IPS-18c (cell line): ENCODE measurements around the gene FANCE.
"Not testable (repeated sequence)": the region's sequence is repeated elsewhere in the genome, so short reads cannot be mapped to it uniquely, and the experiment has no call there.

Experiments used
- H3K4me3 ChIP-seq: 2 replicates; pipeline ENCODE4 v1.7.0; 2013; ENCODE audit warnings: low read depth, mild to moderate bottlenecking, low read length, moderate library complexity; ENCODE audit not compliant: insufficient read depth
- H3K9me3 ChIP-seq: one replicate; pipeline ENCODE4 v1.6.1; 2013; ENCODE audit warnings: mild to moderate bottlenecking, low read length, moderate library complexity; ENCODE audit not compliant: control insufficient read depth, insufficient read depth

The FANCE gene

DNA sequence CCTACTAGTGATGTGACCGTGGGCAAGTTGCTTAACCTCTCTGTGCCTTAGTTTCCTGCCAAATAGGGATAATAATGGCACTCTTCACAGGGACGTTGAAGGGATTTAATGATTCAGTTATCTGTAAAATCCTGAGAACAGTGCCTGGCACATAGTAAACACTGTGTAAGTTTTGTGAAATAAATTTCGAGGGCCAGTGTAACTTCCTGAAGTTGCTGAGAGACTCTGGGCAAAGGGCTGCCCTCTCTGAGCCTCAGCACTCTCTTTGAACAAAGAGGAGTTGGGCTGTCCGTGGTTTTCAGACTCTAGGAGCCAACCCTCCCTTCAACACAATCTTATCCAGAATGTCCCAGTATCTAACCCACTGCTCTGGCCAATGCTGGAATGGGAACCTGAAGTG is 47.2 kb downstream of the FANCE start:
- Histone ChIP-seq H3K4me3 (no peak overlapping the region), H3K9me3 (peaks cover 2% of the 10 kb centered on the region)

DNA sequence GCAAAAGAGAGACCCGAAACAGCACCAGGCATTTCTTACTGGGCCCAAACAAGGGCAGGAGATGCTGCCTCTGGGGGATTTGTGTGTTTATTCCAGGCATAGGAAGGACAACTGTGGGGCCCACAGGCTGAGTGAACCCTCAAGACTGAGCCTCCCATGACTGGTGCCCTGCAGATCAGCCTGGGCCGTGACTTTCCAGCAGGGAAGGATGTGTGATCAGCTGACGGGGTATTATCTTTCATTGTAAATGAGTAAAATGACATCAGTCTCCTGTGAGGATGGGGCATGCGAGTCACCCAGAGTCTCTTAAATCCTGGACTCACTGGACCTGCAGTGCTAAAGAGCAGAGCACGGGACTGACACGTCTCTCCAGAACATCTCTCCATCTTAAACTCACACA is 48.6 kb downstream of the FANCE start:
- Histone ChIP-seq H3K4me3 (no peak overlapping the region), H3K9me3 (peaks cover 2% of the 10 kb centered on the region)

DNA sequence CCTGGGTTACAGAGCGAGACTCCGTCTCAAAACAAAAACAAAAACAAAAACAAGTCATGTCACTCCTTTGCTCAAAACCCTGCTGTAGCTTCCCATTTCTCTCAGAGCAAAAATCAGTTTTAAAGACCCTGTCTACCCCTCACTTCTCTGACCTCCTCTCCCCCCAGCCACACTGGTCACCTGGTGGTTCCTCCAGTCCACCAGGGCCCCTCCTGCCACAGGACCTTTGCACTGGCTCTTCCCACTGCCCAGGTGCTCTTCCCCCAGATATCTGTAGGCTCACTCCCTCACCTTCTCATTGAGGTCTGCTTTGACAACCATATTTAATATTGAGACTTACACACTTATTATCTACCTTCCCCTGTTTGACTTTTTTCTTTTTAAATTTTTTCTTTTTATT is 49.6 kb downstream of the FANCE start:
- H3K4me3 ChIP-seq, result no peak overlapping the region
- no peaks in the 10 kb centered on the region for H3K9me3 ChIP-seq

DNA sequence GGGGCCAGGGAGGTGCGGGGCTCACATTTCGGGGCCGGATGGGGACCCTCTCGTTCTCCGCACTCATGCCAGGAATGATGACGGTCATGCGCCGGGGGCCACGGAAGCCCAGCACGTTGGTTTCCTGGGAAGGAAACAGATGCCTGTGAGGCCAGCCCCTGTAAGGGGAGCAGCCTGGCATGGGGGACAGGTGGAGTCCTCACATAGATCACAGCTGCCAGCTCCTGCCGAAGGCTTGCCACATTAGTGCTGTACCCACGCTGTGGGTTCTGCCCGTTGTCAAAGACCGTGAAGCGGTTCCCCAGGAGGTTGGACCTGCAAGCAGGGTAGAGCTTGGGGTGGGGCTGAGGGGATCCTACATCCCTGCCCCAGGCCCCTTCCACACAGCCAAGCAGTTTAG is 51.4 kb downstream of the FANCE start:
- H3K4me3 ChIP-seq, result no peak overlapping the region
- no peaks in the 10 kb centered on the region for H3K9me3 ChIP-seq

DNA sequence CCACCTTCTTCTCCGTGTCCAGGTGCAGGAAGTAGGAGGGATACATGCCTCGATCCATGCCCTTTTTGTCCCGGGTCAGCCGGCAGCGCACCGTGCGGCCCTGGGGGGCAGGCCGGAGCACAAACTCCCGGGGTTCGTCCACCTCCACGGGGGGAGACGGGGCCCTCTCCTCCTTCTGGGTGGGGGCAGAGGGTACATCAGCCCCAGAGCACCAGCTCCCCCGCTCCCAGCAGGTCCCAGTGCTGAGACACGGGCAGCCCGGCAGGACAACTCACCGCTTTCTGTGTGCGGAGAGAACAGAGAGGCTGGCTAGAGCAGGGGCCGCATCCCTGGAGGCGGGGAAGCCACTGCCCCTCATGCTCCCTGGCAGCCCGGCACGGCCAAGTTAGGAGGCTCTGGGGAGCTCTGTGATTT is 53.9 kb downstream of the FANCE start:
- H3K4me3 ChIP-seq, result no peak overlapping the region
- no peaks in the 10 kb centered on the region for H3K9me3 ChIP-seq

DNA sequence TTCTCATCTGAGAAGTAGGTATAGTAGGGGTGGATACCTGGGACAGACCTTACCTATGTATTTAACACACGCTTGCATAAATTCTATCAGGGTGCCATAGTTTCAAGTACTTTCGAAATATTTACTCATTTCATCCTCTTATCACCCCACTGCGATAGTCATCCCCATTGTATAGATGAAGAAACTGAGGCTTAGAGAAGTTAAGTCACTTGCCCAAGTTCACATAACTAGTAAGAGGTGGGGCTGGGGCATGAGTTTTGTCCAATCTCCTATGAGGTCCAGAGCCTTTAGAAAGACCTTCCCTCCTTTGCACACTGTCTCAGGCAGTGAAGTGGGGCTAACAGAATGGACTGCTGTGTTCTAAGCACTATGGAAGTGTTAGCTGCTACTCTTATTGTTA is 54.4 kb downstream of the FANCE start:
- no peaks in the 10 kb centered on the region for H3K9me3 ChIP-seq
- H3K4me3 ChIP-seq, result no peak overlapping the region

DNA sequence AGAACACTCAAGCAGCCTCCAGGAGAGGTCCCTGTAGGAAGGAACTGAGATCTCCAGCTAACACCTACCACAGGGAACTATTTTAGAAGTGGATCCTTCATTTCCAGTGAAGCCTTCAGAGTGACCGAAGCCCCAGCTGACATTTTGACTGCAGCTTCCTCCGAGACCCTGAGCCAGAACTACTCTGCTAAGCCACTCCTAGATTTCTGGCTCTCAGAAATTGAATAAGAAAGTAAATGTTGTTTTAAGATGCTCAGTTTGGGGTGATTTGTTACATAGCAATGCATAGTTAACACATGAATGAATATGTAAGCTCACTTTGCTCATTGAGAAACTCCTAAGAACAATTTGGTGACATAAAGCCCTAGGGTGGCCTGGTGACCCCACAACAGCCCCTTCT is 55.1 kb downstream of the FANCE start:
- Histone ChIP-seq H3K9me3 (no peaks in the 10 kb centered on the region), H3K4me3 (no peak overlapping the region)

DNA sequence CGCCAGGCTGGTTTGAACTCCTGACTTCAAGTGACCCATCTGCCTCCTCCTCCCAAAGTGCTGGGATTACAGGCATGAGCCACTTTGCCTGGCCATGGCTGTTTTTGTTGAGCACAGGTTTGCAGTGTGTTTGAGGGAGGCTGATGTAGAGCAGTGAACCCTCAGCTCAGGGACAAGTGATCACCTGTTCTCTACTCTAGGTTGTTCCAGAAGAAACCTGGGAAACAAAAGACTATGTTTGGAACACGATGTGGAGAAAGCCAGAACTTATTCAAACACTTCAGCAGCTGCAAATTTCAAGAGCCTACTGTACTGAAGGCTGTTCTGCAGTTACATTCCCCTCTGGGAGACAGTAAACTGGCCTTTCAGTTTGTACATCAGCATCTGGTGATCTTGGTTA is 55.9 kb downstream of the FANCE start:
- no peak overlapping the region for H3K4me3 ChIP-seq

DNA sequence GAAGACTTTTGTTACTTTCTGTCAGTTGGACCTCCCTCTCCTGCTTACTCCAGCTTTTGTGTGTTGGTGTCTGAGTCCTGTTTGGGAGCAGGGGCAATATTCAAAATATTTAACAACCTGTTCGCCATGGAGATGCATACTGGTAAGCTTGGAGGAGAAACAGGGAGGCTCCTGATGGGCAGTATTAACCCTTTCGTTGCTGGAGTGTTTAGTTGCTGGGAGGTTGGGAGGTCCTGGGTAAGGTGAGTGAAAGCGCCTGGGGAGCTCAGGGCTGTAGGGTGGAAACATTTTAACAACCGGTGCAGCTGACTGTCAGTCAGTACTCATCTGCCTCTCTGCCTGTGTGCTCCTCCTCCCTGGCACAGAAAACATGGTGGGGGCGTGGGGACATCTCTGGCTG is 56.4 kb downstream of the FANCE start:
- H3K4me3 ChIP-seq, result no peak overlapping the region
- H3K9me3 ChIP-seq, result no peaks in the 10 kb centered on the region

More for the DNA sequence above, 55.9 kb downstream of the FANCE start:
- no peaks in the 10 kb centered on the region for H3K9me3 ChIP-seq

DNA sequence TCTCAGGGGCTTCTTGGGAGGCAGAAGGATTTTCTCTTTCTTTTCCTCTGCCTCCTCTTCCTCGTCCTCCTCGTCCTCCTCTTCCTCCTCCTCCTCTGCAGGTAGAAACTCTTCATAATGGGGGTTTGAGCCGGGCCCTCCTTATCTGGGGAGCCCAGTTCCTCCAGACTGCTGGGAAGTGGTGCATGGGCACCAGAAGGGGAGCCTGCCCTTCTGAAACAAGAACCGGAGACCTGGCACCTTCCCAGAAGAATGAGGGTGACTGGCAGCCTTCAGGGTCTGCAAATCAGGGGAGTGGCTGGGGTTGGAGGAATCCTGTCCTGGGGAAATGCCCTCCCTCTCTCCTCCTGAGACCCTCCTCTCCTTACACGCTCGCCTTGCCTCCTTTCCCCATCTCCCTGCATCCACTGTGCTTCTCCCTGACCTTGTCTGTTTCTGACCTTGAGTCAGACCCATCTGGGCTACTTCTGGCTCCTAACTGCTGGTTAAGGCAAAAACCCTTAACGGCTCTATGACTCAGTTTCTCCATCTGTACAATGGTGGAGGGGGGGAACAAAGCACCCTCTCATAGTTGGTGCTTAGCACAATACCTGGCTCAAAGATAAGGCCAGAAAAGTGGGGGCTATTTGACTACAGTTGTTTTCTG is 58.9 kb downstream of the FANCE start:
- H3K4me3 ChIP-seq, result peak overlapping the region; percentile 43
- H3K9me3 ChIP-seq, result no peaks in the 10 kb centered on the region

DNA sequence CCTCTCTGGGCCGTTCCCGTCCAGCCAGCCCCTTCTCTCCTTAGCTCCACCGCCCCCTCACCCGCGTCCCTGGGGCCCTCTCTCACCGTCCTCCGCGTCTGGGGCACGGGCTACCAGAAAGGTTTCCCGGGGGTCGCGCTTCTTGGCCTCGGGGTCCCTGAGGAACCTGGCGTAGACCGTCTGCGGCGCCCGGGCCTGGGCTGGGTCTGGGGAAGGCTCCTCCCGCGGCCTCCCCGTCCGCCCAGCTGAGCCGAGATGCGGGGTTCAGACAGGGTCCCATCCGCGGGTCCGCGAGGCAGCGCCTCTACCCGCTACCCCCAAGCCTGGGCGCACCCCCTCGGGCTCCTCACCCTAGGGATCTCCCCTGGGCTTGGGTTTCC is 59.4 kb downstream of the FANCE start:
- H3K9me3 ChIP-seq, result no peaks in the 10 kb centered on the region
- peak overlapping the region; percentile 43; the same call in 1 of the 2 replicates for H3K4me3 ChIP-seq

DNA sequence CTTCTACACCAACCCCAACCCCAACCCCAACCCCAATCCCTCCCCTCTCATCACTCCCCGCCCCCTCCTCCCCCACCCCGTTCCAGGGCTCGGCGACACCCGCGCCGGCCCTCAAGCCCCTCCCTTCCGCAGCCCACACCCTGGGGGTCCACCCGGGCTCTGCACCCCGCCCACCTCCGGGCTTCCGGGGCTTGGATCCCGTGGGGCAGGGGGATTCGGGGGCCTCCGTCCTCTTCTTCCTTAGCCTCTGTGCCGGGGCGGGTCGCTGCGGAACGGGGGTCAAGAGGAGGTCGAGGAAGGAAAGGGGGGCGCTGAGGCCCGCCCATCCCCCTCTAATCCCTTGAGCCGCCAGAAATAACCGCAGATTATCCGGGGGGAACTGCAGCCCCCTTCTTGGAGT is 59.9 kb downstream of the FANCE start:
- H3K9me3 ChIP-seq, result no peaks in the 10 kb centered on the region
- peak overlapping the region; percentile 43; the same call in 1 of the 2 replicates for H3K4me3 ChIP-seq

DNA sequence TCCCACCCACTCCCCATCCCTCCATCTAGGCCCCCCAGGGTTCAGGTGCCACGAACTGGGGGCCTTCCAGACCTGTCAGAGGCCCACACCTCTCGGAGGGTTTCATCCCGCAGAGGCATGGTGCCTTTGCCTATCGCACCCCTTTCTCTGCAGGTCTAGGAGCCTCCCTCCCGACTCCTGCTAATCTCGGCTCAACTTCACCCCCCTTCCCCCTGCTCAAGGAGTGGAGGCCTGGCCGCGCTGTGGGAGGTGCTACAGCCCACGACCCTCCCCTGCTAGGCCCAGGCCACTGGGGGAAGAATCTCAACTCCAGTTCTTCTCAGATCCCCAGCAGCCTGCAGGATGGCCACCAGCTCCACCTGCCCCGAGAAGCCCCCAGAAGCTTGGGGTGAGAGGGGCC is 60.6 kb downstream of the FANCE start, which contains the start of gene TULP1:
Gene TULP1, minus strand, starts transcription at position 157 of the 400 bp plus-strand sequence. Its CDS starts 38 bp downstream, at position 119.
- peak within 1 kb of the TSS; percentile 43; the same call in 1 of the 2 replicates for H3K4me3 ChIP-seq
- no peaks in the 10 kb centered on the region for H3K9me3 ChIP-seq

DNA sequence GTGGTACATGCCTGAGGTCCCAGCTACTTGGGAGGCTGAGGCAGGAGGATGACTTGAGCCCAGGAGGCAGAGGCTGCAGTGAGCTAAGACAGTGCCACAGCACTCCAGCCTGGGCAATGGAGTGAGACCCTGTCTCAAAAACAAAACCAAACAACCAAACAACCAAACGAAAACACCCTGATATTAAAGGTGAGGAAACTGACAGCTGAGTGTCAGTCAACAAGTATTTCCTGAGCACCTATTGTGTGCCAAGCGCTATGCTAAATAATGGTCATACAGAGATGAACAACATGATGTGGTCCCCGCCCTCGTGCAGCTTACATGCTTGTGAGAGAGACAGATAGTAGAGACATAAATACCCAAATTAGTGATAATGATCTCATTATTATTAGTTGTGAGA is 62.4 kb downstream of the FANCE start:
- Histone ChIP-seq H3K9me3 (no peaks in the 10 kb centered on the region), H3K4me3 (no peak overlapping the region)

DNA sequence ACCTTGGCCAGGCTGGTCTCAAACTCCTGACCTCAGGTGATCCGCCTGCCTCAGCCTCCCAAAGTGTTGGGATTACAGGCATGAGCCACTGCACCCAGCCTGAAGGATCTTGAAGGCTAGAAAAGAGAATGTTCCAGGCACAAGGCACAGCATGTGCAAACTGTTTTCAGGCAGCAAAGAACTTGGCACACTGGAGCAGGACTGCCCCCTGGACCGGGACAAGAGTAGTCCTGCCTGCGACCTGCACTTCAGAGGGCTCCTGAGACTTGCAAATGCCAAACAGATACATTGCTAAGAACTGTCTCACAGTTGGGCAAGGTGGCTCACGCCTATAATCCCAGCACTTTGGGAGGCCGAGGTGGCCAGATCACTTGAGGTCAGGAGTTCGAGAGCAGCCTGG is 63.8 kb downstream of the FANCE start:
- H3K9me3 ChIP-seq, result not testable (repeated sequence)

More for the DNA sequence above, 63.8 kb downstream of the FANCE start:
- not testable (repeated sequence) for H3K4me3 ChIP-seq
